ELR (cell line): ENCODE measurements around the gene NRGN.
"Not testable (repeated sequence)": the region's sequence is repeated elsewhere in the genome, so short reads cannot be mapped to it uniquely, and the experiment has no call there.

Experiments used
- DNase-seq: peaks from one replicate; pipeline ENCODE4 v3.0.0-alpha.2; 2015; ENCODE audit warnings: low read depth

NRGN gene

GRCh38 chr11:124757320-124757719 lies 17.6 kb downstream of the NRGN start:
- DNase-seq, result no peak

GRCh38 chr11:124758355-124759265 lies 18.9 kb downstream of the NRGN start:
- DNase-seq, result peak; percentile 80

GRCh38 chr11:124759266-124760204 lies 19.8 kb downstream of the NRGN start:
- no peak for DNase-seq

- no peak for DNase-seq
Measured at GRCh38 chr11:124760205-124760652, 20.5 kb downstream of the NRGN start.

- DNase-seq, result no peak
Measured at GRCh38 chr11:124760806-124761205, 21.1 kb downstream of the NRGN start.

- no peak for DNase-seq
Measured at GRCh38 chr11:124761301-124762104, 21.8 kb downstream of the NRGN start.

GRCh38 chr11:124762105-124762623 lies 22.4 kb downstream of the NRGN start, which contains the start of gene ESAM:
Gene ESAM (minus strand): TSS chr11:124762290. CDS start chr11:124762154, 136 bp downstream.
- DNase-seq, result no peak

- DNase-seq, result no peak
Measured at GRCh38 chr11:124762624-124763155, 22.9 kb downstream of the NRGN start.

GRCh38 chr11:124763156-124763947 lies 23.6 kb downstream of the NRGN start:
- peak; percentile 70 for DNase-seq

GRCh38 chr11:124766156-124766555 lies 26.4 kb downstream of the NRGN start:
- no peak for DNase-seq

- no peak for DNase-seq
Measured at GRCh38 chr11:124768914-124769313, 29.2 kb downstream of the NRGN start.

GRCh38 chr11:124769806-124770774 lies 30.3 kb downstream of the NRGN start:
- peak; percentile 89 for DNase-seq

GRCh38 chr11:124770959-124771358 lies 31.2 kb downstream of the NRGN start:
- DNase-seq, result not testable (repeated sequence)

- no peak for DNase-seq
Measured at GRCh38 chr11:124776865-124777645, 37.3 kb downstream of the NRGN start.

- peak; percentile 35 for DNase-seq
Measured at GRCh38 chr11:124778281-124778680, 38.5 kb downstream of the NRGN start.

GRCh38 chr11:124779568-124779967 lies 39.8 kb downstream of the NRGN start:
- DNase-seq, result no peak

- no peak for DNase-seq
Measured at GRCh38 chr11:124783002-124783401, 43.3 kb downstream of the NRGN start.

GRCh38 chr11:124784051-124784450 lies 44.3 kb downstream of the NRGN start:
- DNase-seq, result no peak
